ENCODE measurements around the gene CHFR.
"Not testable (repeated sequence)": the region's sequence is repeated elsewhere in the genome, so short reads cannot be mapped to it uniquely, and the experiment has no call there.

The CHFR gene

GRCh38 chr12:132840536-132840935 lies 46.9 kb downstream of the CHFR start:
- WGBS (ENCODE audit: insufficient coverage, insufficient read length) = no CpG with 5 or more reads among the region's 20 CpGs
- peaks cover 17% of the 10 kb centered on the region for H3K36me3 ChIP-seq (ENCODE audit: control insufficient read depth, insufficient read depth, low read length)
- no peaks in the 10 kb centered on the region for H3K4me1 ChIP-seq (ENCODE audit: control insufficient read depth, insufficient read depth, low read length)
- H3K27ac ChIP-seq (ENCODE audit: low read length) = no peak overlapping the region
- no peaks in the 10 kb centered on the region for H3K27me3 ChIP-seq (ENCODE audit: control insufficient read depth, insufficient read depth, low read length)
- no peak for DNase-seq (ENCODE audit: low read depth, low spot score)
- no peaks in the 10 kb centered on the region for H3K9me3 ChIP-seq (ENCODE audit: control insufficient read depth, insufficient read depth, low read length)
- H3K4me3 ChIP-seq (ENCODE audit: low read length) = no peak overlapping the region

GRCh38 chr12:132839558-132840235 lies 47.7 kb downstream of the CHFR start:
- no CpG with 5 or more reads among the region's 14 CpGs for WGBS (ENCODE audit: insufficient coverage, insufficient read length)
- peaks cover 17% of the 10 kb centered on the region for H3K36me3 ChIP-seq (ENCODE audit: control insufficient read depth, insufficient read depth, low read length)
- H3K9me3 ChIP-seq (ENCODE audit: control insufficient read depth, insufficient read depth, low read length) = no peaks in the 10 kb centered on the region
- no peaks in the 10 kb centered on the region for H3K27me3 ChIP-seq (ENCODE audit: control insufficient read depth, insufficient read depth, low read length)
- no peak for DNase-seq (ENCODE audit: low read depth, low spot score)
- H3K4me3 ChIP-seq (ENCODE audit: low read length) = no peak overlapping the region
- H3K4me1 ChIP-seq (ENCODE audit: control insufficient read depth, insufficient read depth, low read length) = no peaks in the 10 kb centered on the region
- H3K27ac ChIP-seq (ENCODE audit: low read length) = no peak overlapping the region

- no peak overlapping the region for H3K27ac ChIP-seq (ENCODE audit: low read length)
- H3K4me3 ChIP-seq (ENCODE audit: low read length) = no peak overlapping the region
- no peak for DNase-seq (ENCODE audit: low read depth, low spot score)
- H3K9me3 ChIP-seq (ENCODE audit: control insufficient read depth, insufficient read depth, low read length) = no peaks in the 10 kb centered on the region
- no CpG with 5 or more reads among the region's 17 CpGs for WGBS (ENCODE audit: insufficient coverage, insufficient read length)
- no peaks in the 10 kb centered on the region for H3K27me3 ChIP-seq (ENCODE audit: control insufficient read depth, insufficient read depth, low read length)
- H3K4me1 ChIP-seq (ENCODE audit: control insufficient read depth, insufficient read depth, low read length) = no peaks in the 10 kb centered on the region
- peaks cover 14% of the 10 kb centered on the region; the same call in 1 of the 2 replicates for H3K36me3 ChIP-seq (ENCODE audit: control insufficient read depth, insufficient read depth, low read length)
Measured at GRCh38 chr12:132838410-132839080, 48.9 kb downstream of the CHFR start.

- no peak for DNase-seq (ENCODE audit: low read depth, low spot score)
- Histone ChIP-seq H3K4me3 (ENCODE audit: low read length) (no peak overlapping the region), H3K4me1 (ENCODE audit: control insufficient read depth, insufficient read depth, low read length) (no peaks in the 10 kb centered on the region), H3K27ac (ENCODE audit: low read length) (no peak overlapping the region), H3K27me3 (ENCODE audit: control insufficient read depth, insufficient read depth, low read length) (no peaks in the 10 kb centered on the region), H3K36me3 (ENCODE audit: control insufficient read depth, insufficient read depth, low read length) (peaks cover 11% of the 10 kb centered on the region; the same call in 1 of the 2 replicates), H3K9me3 (ENCODE audit: control insufficient read depth, insufficient read depth, low read length) (no peaks in the 10 kb centered on the region)
- WGBS (ENCODE audit: insufficient coverage, insufficient read length) = no CpG with 5 or more reads among the region's 27 CpGs
Measured at GRCh38 chr12:132837693-132838409, 49.6 kb downstream of the CHFR start.

- no CpG with 5 or more reads among the region's 5 CpGs for WGBS (ENCODE audit: insufficient coverage, insufficient read length)
- Histone ChIP-seq H3K27ac (ENCODE audit: low read length) (no peak overlapping the region), H3K4me1 (ENCODE audit: control insufficient read depth, insufficient read depth, low read length) (no peaks in the 10 kb centered on the region), H3K9me3 (ENCODE audit: control insufficient read depth, insufficient read depth, low read length) (no peaks in the 10 kb centered on the region), H3K36me3 (ENCODE audit: control insufficient read depth, insufficient read depth, low read length) (peaks cover 11% of the 10 kb centered on the region; the same call in 1 of the 2 replicates), H3K27me3 (ENCODE audit: control insufficient read depth, insufficient read depth, low read length) (no peaks in the 10 kb centered on the region), H3K4me3 (ENCODE audit: low read length) (no peak overlapping the region)
- DNase-seq (ENCODE audit: low read depth, low spot score) = no peak
Measured at GRCh38 chr12:132836795-132837331, 50.5 kb downstream of the CHFR start.

GRCh38 chr12:132836230-132836629 lies 51.2 kb downstream of the CHFR start:
- H3K27me3 ChIP-seq (ENCODE audit: control insufficient read depth, insufficient read depth, low read length); H3K4me1 ChIP-seq (ENCODE audit: control insufficient read depth, insufficient read depth, low read length); H3K9me3 ChIP-seq (ENCODE audit: control insufficient read depth, insufficient read depth, low read length); H3K4me3 ChIP-seq (ENCODE audit: low read length); DNase-seq (ENCODE audit: low read depth, low spot score); H3K27ac ChIP-seq (ENCODE audit: low read length): not testable (repeated sequence)
- H3K36me3 ChIP-seq (ENCODE audit: control insufficient read depth, insufficient read depth, low read length) = peaks cover 11% of the 10 kb centered on the region; the same call in 1 of the 2 replicates
- no CpG with 5 or more reads among the region's 30 CpGs for WGBS (ENCODE audit: insufficient coverage, insufficient read length)

GRCh38 chr12:132835076-132836025 lies 52.1 kb downstream of the CHFR start:
- DNase-seq (ENCODE audit: low read depth, low spot score) = no peak
- no CpG with 5 or more reads among the region's 42 CpGs for WGBS (ENCODE audit: insufficient coverage, insufficient read length)
- no peaks in the 10 kb centered on the region for H3K9me3 ChIP-seq (ENCODE audit: control insufficient read depth, insufficient read depth, low read length)
- H3K4me3 ChIP-seq (ENCODE audit: low read length) = no peak overlapping the region
- no peaks in the 10 kb centered on the region for H3K4me1 ChIP-seq (ENCODE audit: control insufficient read depth, insufficient read depth, low read length)
- H3K27ac ChIP-seq (ENCODE audit: low read length) = no peak overlapping the region
- H3K36me3 ChIP-seq (ENCODE audit: control insufficient read depth, insufficient read depth, low read length) = peaks cover 8% of the 10 kb centered on the region; the same call in 1 of the 2 replicates
- H3K27me3 ChIP-seq (ENCODE audit: control insufficient read depth, insufficient read depth, low read length) = no peaks in the 10 kb centered on the region

GRCh38 chr12:132834181-132834711 lies 53.2 kb downstream of the CHFR start:
- Histone ChIP-seq H3K4me1 (ENCODE audit: control insufficient read depth, insufficient read depth, low read length) (no peaks in the 10 kb centered on the region), H3K4me3 (ENCODE audit: low read length) (no peak overlapping the region), H3K27me3 (ENCODE audit: control insufficient read depth, insufficient read depth, low read length) (no peaks in the 10 kb centered on the region), H3K9me3 (ENCODE audit: control insufficient read depth, insufficient read depth, low read length) (no peaks in the 10 kb centered on the region), H3K27ac (ENCODE audit: low read length) (no peak overlapping the region), H3K36me3 (ENCODE audit: control insufficient read depth, insufficient read depth, low read length) (peaks cover 3% of the 10 kb centered on the region; the same call in 1 of the 2 replicates)
- WGBS (ENCODE audit: insufficient coverage, insufficient read length) = no CpG with 5 or more reads among the region's 5 CpGs
- no peak for DNase-seq (ENCODE audit: low read depth, low spot score)

GRCh38 chr12:132833341-132833740 lies 54.1 kb downstream of the CHFR start:
- no peak for DNase-seq (ENCODE audit: low read depth, low spot score)
- WGBS (ENCODE audit: insufficient coverage, insufficient read length) = no CpG with 5 or more reads among the region's 8 CpGs
- H3K4me1 ChIP-seq (ENCODE audit: control insufficient read depth, insufficient read depth, low read length) = no peaks in the 10 kb centered on the region
- H3K9me3 ChIP-seq (ENCODE audit: control insufficient read depth, insufficient read depth, low read length) = no peaks in the 10 kb centered on the region
- H3K4me3 ChIP-seq (ENCODE audit: low read length) = no peak overlapping the region
- no peak overlapping the region for H3K27ac ChIP-seq (ENCODE audit: low read length)
- no peaks in the 10 kb centered on the region for H3K27me3 ChIP-seq (ENCODE audit: control insufficient read depth, insufficient read depth, low read length)
- H3K36me3 ChIP-seq (ENCODE audit: control insufficient read depth, insufficient read depth, low read length) = peaks cover 3% of the 10 kb centered on the region; the same call in 1 of the 2 replicates
